DND-41 (cell line): ENCODE results near the gene RBM10.

Experiments
- EZH2 ChIP-seq: IDR thresholded peaks from 3 replicates; pipeline ENCODE4 v1.6.1; 2012; ENCODE audit warnings: borderline replicate concordance, low read depth, mild to moderate bottlenecking, moderate library complexity, low read length, inconsistent platforms; ENCODE audit not compliant: severe bottlenecking
- TF ChIP-seq, protein P1 (sequence below): IDR thresholded peaks from 2 replicates; pipeline ENCODE4 v1.5.1; 2012; ENCODE audit warnings: borderline replicate concordance, low read length, moderate library complexity, mild to moderate bottlenecking; ENCODE audit not compliant: poor library complexity, severe bottlenecking; ENCODE audit errors: extremely low read depth

DNA sequence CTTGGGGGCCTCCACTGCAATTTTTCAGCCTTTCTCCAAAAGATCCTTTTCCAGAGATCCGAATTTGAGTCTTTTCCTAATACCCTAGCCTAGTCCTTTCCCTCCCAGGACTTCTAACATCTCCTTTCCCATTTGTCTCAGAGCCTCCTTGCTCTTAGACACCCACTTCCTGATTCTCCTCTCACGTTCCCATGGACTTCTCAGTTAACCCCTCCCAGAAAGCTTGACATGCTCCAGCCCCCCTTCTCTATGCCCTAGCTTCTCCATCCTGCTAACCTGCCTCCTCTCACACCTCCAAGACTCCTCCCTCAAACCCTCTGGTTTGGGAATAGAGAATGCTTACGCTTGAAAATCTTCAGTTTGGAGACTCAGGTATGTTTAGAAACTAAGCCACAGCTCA, 51.1 kb downstream of the RBM10 start:
- TF ChIP-seq, protein P1, sequence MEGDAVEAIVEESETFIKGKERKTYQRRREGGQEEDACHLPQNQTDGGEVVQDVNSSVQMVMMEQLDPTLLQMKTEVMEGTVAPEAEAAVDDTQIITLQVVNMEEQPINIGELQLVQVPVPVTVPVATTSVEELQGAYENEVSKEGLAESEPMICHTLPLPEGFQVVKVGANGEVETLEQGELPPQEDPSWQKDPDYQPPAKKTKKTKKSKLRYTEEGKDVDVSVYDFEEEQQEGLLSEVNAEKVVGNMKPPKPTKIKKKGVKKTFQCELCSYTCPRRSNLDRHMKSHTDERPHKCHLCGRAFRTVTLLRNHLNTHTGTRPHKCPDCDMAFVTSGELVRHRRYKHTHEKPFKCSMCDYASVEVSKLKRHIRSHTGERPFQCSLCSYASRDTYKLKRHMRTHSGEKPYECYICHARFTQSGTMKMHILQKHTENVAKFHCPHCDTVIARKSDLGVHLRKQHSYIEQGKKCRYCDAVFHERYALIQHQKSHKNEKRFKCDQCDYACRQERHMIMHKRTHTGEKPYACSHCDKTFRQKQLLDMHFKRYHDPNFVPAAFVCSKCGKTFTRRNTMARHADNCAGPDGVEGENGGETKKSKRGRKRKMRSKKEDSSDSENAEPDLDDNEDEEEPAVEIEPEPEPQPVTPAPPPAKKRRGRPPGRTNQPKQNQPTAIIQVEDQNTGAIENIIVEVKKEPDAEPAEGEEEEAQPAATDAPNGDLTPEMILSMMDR: no peak
- no peak for TF ChIP-seq EZH2
